AG20443 (cell line): Measurements from ENCODE around the gene RGS6.
A peak's percentile ranks its signal among the peaks of the same experiment; 100 is the strongest.

Source experiments
- DNase-seq: peaks from one replicate; pipeline ENCODE4 v3.0.0; 2012; ENCODE audit warnings: low spot score, mixed read lengths

Gene RGS6

DNA sequence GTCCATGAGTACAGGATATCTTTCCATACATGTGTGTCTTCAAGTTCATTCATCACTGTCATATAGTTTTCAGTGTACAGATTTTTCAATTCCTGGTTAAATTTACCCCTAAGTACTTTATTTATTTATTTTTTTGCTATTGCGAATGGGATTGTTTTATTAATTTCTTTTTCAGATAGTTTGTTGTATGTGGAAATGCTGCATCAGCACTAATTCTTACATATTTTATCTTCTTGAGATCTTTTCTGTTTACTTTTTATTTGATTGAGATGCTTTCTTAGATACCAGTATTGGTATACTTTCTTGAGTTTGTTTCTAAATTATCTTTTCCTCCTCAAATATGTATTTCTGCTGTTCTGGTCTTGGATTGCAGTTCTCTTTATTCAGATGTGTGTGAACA lies 148.9 kb downstream of the RGS6 start:
- DNase-seq, result no peak

DNA sequence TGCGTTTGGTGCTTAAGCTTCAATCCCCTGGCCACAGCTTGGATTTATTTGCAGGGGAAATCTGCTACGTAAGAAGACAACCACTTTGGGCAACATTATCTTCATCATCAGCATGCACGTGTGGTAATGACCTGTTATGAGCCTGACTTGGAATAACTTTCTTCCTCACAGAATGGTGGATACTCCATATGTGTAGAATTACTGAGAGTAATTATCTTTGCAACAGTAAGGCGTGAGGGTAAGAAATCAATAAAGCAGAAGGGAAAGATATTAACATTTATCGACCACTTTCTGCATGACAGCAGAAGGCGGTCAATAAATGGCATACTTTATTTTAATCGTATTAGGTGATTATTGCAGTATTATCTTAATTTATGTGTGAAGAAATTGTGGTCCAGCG lies 152.7 kb downstream of the RGS6 start:
- no peak for DNase-seq

DNA sequence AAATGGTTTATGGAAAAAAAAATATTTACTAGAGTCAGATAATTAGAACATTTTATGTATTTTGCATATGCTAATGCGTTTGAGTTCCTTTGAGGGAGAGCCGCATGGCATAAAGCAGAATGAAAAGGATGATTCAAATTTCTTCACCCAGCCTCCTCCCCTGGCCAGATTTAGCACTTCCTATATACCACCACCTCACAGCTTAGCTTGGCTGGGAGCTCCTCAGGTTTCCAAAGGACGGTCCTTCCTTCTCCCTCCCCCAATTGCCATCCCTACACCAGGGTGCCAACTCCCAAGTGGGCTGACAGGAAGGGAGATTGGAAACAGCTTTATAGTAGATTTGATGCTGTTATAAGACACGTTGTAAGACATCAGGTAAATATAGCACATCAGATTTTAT lies 157.4 kb downstream of the RGS6 start:
- no peak for DNase-seq

DNA sequence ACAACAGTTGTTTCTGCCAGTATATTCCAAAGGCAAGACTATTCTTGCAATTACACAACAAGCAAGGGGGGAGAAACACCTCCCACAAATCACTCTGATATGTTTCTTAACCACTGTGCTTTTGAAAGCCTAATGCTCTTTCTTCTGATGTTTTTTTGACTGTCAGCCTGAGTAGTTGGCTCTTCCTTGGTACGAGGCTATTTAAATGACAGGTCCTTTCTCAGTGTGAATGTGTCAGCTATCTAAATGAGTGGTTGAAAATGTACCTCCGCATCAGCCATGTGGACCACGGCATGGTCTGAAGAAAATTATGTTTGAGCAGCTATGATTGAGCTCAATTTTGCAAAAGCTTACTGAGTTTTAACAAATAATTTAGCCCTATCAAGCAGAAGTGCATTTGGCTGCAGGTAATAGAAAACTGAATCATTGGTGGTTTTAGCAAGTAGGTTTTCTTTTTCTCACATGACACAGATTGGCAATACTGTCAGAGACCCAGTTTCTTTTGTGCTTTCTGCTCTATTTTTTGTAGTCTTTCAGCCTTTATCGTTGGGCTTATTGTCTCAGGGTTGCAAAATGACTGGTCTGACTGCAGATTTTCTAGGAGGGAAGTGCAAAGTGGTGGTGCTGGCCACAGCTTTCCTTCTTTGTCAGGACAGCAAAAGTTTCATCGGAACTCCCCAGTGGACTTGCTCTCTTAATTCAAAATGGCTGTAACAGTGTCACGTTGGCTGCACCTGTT lies 162.8 kb downstream of the RGS6 start:
- no peak for DNase-seq

DNA sequence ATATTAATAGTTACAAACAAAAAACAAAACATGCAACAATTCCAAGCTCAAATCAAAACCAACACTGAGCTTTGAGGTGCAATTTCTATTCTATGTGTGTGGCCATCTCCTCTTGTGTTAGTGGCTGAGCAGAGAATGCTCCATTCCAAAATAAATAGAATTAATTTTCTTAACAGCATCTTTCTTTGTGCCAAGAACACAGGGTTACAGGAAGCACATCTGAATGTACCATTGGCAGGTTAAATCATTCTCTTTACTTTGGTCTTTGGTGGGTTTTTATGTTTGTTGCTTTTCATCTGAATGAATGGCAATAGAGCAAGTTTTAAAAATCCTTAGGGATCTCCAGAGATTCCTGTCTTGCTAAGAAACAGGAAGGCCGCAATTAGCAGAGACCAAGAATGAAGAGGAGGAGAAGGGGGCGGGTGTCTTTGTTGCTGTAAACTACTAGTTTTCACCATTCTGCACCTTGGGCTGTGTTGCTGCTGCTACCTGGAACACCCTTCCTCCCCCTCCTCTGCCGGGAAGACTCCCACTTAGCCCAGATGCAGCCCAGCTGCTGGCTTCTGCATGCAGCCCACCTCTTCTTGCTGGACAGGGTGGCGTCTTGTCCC lies 165.0 kb downstream of the RGS6 start:
- DNase-seq, result no peak

DNA sequence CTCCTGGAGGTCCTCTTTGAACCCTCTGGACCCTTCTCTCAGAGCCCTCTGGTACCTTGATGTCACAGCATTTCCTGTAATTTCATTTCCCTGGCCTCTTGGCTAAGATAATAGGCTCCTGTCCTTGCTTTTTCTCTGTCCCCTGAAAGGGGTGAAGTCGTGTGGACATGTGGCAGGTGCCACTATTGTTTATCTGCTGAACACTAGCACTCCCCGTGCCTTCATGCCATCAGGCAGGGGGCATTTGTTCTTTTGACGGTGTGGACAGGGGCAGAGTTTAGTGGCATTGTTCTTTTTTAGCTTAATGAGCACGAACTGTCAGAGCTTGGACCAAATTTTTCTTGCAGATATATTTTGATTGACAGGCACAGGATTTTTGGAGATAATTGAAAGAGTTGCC lies 166.0 kb downstream of the RGS6 start:
- no peak for DNase-seq

DNA sequence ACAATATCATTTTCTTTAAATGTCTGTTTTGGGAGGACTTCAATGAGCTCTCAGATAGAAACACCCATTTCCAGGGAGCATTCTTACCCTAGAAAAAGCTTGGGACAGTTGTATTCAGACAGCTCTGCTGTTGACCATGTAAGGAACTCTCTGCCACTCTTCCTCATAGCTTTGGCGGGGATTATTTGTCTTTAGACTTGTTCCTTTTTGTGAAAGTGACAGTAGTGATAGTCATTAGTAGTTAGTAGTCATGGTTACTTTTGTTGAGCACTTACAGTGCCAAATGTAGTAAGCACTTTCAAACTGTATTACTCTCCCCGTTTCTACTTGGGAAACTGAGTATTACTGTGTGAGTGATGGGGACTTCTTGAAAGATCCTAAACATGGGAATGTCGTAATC lies 167.3 kb downstream of the RGS6 start:
- no peak for DNase-seq

DNA sequence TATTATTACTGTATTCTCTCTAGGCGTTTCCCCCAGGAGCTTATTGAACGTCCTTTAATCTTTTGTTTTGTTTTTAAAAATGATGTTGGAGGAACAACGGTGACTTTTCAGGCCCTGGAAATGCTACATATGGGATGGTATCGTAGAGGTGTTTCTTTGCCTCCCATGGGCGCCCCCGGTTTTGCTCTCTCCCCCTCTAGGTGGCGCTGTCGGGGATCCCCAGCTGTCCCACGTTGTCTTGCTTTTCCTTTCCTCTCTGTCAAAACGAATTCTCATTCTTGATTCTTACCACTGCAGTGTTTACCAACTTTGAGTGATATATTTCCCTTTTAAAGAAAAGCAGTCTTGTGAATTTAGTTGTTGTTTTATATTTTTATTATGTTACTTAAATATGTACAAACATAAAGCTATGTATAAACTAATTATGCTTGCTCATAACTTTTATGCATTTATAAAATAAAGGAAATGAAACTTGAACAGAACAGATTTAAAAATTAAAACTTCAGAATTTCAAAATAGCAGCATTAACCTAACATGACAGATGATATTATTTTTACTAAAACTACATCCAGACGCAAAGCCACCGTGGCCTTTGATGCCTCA lies 171.9 kb downstream of the RGS6 start:
- DNase-seq, result peak; percentile 13

DNA sequence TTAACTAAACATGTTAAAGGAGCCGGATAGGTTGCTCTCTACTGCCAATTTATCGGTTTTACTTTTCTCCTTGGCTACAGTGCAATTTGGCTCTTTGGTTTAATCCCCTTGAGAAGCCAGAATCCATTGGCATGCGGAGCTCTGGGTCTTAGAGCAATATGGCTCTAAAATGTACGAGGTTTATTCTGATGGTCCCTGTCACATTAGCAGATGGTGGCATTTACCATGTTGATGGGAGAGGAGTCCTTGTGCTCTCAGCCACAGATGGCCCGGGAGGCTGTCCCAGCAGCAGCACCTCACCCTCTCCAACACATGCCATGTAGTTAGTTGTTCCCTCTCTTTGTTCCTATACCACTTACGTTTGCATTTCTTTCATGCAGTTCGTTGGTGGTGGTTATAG lies 179.7 kb downstream of the RGS6 start:
- no peak for DNase-seq

DNA sequence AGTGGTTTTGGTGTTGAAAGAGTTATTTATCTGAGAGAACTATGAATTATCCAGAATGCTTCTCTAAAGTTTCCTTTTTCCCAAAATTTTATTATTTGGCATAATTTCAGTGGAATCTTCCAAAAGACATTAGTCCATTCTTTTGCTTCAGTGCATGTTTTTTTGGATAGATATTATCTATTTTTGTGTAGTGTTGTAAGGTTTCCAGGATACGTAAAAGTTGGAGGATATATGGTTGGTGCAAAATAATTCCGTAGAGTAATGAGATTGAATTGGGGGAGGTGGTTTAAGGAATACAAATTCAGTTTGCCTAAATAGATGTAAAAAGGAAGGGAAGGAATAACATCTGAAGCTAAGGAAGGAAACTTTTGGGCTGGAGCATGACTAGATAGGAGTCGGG lies 186.6 kb downstream of the RGS6 start:
- no peak for DNase-seq

DNA sequence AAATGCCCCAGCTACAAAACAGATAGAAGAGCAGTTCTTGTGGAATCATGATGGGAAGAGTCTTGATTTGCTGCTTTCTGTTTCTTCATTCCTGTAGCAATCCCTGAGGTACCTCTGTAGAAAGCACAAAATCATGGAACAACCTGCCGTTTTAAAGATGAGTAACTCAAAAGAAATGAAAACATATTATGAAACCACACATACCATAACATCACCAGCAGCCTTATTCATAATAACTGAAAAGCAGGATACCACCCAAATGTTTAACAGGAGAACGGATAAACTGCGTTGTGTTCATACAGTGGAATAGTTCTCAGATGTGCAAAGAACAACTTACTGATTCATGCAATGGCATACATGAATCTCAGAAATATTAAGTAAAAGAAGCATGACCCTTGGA lies 188.1 kb downstream of the RGS6 start:
- no peak for DNase-seq

DNA sequence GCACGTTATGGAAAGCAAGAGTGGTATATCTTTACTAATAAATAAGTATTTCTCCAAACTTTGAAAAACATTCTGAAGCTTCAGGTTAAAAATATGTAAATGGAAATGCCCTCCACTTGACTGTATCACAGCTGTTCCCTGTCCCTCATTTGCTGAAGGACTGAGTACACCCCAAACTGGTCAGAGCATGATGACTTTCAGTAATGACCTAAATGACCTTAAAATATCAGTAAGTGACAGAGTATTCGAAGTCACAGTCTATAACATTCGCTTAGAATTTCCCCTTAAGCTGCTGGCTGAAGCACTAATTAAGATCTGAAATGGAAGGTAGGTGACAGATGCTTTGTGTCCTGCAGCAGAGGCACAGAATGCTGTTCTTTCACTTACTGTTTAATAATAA lies 191.5 kb downstream of the RGS6 start:
- no peak for DNase-seq

DNA sequence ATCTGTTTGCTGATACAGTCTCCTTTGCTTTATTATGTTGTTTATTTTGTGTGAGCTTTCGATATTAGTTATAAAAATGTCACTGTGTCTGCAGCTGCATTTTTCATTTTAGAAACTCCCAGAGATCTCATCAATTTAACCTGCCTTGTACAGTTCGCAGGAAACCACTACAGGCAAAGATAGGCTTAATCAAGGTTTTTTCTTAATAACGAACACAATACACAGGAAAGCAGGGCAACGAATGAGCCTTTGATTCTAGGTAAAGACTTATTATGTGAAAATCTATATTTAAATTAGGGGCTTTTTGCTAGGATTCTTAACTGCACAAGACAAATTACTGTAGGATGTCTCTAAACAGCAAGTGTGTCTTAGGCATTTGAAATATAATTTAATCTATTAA lies 191.9 kb downstream of the RGS6 start:
- DNase-seq, result no peak

DNA sequence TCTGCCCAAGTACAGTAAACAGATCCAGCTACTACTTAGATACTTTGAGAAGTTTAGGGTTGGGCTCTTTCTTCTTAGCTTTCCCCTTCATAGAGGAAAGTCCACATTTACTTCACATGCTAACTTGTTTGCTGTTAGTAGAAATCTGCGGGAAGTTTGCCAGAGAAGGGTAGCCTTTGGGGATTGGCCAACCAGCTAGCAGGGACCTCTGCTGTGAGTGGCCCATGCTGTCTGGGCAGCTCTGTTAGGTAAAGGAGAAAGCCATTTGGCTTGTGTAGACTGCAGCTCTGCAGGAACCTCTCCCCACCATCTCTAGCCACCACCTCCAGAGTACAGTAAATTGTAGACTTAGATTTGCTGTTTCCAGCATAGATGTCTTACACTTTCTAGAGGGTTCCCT lies 193.9 kb downstream of the RGS6 start:
- no peak for DNase-seq

DNA sequence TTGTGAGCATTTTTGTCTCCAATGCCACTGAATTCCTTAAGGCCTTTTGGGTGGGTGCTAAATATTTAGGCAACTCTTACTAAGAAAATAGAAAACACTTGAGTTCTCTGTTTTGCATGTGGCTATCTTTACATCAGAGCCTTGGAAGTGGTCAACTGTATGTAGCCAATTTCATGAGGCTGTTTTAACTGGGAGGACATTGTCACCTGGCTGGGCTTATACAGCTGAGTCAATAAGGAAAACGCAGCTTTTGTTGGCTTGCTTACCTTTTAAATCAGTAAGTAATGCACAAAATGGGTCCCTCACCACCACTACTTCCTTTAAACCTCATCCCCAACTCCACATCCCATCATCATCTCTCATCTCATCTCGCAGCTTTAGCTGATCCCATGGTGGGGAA lies 194.3 kb downstream of the RGS6 start:
- no peak for DNase-seq

DNA sequence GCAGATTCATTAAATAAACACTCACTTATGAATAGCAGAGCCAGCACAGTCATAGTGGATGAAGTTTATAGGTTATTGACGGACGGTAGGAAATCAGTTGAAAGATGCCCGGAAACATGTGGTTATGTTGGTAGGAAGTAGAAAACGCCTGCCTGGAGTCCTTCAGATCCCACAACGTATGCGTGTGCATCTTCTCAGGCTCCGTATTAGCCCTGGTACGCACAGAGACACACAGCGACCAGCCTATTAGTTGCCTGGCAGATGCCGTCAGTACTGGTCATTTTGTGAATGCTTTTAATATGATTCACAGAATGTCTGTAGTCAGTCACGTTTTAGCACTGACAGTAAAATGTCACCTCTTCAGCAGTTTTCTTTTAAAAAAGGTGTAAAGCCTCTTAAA lies 196.4 kb downstream of the RGS6 start:
- peak; percentile 13 for DNase-seq

DNA sequence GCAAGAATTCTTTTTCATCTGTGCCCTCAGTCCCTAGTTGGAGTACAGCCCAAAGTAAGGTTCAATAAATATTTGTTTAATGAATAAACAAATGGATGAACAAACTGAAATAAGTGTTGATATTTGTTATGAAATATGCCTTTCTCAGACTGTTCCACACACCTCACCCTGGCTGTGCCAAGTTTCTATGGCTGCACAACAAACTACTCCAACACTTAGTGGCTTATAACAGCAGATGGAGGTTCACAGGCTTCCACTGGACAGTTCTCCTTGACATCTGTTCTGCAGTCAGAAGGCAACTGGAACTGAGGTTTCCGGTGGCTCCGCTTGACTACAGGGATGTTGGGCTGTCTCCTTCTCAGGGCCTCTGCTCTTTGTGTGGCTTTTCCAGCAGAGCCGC lies 197.1 kb downstream of the RGS6 start:
- no peak for DNase-seq

DNA sequence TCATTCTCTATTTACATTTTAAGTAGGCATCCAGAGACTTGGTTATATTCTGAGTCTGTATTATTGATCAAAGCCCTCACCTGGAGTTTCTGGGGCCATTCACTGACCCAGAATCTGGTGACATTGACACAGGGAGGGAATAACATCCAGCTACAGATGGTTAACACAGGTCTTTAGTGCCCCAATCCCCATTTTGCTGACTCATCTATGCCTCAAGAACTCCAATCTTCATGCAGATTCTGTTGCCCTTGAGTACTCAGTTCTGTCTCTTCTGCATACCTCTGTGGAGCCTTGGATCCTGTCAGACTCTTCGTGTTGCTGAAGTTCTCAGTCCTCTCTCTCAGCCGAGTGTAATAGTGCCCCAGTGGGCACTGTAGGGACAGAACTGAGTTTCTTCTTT lies 208.9 kb downstream of the RGS6 start:
- no peak for DNase-seq

DNA sequence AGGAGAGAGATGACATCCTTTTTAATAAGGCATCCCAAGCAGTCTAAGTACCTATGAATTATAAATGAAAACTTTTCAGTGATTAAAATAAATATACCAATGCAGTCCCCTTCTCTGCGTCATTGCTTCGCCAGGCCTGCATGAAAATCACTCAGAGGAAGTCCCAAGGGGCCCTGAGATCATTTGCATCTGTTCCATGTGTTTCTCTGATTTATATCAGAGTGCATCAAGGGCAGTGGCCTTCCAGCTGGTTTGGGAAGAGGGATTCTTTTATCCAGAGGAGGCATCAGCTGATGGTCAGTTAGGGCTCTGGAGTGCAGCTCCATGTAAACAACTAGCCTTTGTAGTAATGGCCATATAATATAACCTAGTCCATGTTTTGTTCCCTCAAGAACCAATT lies 210.1 kb downstream of the RGS6 start:
- no peak for DNase-seq

DNA sequence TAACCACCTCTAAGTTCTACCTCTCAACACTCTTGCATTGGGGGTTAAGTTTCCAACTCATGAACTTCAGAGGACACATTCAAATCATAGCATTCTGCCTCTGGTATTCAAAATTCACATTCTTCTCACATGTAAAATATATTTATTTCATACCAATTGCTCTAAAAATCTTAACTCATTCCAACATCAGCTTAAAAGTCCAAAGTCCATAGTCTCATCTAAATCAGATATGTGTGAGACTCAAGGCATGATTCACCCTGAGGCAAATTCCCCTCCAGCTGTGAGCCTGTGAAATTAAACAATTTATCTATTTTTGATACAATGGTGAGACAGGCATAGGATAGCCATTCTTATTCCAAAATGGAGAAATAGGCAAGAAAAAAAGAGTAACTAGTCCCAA lies 214.0 kb downstream of the RGS6 start:
- no peak for DNase-seq

DNA sequence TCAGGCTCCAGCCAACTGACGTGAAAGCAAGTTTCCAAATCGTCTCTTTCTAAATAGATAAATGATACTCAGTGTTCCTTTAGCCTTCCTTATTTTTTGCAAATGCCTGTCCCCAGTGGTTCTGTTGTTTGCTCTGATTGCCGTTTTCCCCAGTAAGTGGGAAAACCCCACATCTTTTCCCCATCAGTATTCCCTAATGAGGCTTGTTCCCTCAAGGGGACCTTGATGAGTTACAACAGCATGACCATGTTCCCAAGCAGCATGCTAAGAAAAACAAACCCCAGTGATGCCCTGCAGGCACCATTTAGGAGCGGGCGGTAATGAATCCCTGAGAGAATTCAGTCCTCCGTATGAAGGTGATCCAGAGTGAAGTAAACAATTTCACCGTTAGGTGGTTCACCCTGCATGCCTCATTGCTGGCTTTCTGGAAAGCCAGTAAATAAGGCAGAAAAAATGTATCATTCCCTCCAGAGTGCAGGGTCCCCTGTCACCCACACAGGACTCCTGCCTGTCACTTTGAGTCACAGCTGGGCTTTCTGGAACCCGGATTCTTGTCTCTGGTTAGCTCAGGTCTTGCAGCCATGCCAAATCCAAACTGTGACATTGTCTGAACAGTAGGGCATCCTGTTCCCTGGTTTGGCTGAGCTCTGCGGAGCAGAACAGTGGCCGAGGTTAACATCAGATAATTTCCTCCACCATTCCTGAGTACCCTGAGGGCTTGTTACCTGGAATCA lies 222.6 kb downstream of the RGS6 start:
- no peak for DNase-seq

DNA sequence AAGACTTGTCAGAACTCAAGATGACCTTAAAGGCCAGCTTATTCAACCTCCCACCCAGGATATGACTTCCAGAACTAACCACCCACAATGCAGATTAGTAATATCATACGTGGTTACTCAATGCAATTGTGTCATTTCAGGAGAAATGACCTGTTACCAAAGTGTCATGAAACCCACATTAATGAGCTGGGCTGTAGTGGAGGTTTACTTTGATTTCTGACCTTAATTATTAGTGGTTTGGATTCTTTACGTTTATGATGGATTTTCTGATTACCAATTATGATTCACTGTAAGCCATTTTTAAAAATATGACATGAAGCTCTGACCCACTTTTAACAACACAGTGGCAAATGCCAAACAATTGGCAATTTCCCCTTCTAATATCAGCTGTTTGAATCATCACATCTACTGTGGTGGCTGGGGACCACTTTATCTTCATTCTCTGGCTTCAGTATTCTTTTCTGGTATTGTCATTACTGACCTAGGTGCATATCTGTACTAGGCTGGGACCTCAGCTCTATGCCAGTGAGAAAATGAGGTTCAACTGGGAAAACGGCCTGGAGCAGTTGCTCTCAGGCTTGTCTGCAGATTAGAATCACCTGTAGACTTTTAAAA lies 223.3 kb downstream of the RGS6 start:
- DNase-seq, result no peak
